GOT3 (cell line): ENCODE results near the gene MAPKAPK2.
A peak's percentile ranks its signal among the peaks of the same experiment; 100 is the strongest.

Source experiments
- DNase-seq: peaks from one replicate; lab custom pipeline; 2025; ENCODE audit warnings: mixed read lengths; lab: John Stamatoyannopoulos, UW

MAPKAPK2 gene

DNA sequence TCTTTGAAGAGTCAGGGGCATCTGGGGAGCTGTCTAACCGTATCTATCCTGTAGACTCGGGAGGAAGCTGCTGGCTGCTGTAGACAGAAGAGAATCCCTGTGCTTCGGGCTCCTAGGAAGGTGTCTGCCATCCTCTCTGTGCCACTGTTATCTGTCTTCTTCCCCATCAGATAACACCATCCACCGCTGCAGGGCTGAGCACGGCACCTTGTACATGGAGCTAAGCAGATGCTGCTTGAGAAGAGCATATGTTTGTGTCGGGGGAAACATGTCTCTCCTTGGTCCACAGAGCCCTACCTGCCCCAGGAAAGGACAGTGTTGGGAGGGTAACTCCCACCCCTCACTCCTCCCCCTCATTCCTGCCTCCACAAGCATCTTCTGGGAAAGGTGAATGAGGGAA is 1.4 kb upstream of the MAPKAPK2 start:
- no peak for DNase-seq

DNA sequence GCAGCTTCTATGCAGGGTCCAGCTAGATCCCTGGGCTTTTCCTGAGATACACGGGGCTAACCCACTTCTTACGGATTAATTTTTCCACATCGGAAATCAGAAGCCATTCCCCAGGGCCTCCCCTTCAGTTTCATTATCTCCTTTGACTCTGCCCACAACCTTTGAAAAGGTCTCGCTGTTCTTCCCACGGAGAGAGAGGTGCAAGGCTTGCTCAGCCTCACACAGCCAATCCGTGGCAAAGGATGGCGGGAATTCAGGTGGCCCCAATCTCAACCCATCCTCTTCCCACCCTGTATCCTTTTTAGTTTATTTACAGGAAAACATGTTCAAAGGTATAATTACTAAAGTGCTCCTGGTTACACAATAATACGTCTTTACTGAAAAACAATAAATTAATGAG is 702 bp upstream of the MAPKAPK2 start:
- DNase-seq, result no peak

DNA sequence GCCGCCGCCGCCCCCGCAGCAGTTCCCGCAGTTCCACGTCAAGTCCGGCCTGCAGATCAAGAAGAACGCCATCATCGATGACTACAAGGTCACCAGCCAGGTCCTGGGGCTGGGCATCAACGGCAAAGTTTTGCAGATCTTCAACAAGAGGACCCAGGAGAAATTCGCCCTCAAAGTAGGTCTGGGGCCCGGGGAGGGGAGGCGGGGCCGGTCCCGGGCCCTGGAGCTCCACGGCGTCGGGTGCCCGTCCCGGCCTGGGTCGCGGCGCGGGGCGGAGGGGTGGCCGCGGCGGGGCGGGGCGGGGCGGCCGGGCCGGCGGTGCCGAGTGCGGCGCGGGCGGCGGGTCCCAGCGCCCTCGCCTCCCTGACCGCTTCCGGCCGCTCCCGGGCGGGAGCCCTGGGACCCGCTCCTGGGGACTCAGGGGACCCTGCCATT is 646 bp downstream of the MAPKAPK2 start:
- DNase-seq, result no peak

DNA sequence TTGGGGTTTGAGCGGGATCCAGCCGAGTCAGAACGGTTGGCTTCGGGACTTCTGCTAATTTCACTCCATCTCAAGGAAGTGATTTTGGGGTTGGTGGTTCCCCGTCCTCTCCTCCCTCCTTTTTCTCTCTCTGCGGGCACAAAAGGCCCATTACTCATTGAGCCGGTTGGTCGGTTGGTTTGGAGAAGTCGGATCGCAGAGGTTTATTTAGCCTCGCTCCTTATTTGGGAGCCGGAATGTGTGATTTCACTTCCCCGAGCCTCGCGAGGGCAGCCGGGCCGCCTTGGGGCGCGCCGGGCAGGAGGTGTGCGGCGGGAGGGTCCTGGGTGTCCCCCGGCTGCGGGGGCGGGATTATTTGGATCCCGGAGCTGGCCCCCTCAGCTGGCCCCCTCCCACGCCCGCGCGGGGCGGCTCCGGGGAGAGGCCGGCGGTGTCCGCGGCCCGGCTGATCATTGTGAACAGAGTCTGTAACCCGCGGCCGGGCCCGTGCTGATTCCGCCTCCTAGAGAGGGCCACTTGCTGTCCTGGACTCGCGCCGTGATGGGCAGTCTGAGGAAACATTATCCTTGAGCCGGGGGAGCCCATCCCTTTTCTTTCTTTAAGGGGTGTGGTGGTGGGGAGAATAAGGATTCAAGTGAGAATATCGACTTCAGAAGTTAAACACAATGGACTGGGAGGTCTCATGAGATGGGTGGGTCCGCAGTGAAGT is 1.2 kb downstream of the MAPKAPK2 start:
- DNase-seq, result no peak

DNA sequence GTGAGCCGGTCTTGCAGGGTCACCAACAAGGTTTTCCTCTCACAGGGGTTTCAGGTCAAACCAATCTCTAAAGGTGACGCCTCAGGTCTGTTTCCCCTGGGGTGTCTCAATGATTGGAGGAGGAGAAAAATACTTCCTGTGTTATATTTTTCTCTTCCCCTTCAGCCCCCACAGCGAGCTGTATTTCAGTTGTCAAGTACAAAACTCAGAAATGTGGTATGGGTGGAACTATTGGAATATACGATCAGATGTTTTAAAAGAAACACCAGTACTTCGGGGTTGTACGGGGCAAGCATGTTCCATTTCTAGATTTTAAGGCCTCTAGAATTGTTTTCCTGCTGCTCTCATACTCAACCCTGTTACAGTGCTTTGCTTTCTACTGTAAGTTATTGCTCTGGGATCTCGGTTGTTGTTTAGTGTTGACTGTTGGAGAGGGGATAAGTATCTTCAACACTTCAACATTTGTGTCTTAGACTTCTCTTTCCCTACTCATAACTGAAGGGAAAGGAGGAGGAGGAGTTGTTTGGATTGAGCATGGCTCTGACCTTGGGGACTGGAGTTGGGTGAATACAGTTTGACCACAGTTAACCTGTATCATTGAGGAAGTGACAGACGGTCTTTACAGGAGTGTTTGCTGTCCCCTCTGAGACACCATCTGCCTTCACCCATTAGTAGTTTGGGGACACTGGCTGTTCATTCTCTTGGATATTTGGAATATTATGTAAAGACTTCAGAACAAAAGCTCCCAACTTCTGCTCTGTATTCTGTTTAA is 2.0 kb downstream of the MAPKAPK2 start:
- DNase-seq, result no peak

DNA sequence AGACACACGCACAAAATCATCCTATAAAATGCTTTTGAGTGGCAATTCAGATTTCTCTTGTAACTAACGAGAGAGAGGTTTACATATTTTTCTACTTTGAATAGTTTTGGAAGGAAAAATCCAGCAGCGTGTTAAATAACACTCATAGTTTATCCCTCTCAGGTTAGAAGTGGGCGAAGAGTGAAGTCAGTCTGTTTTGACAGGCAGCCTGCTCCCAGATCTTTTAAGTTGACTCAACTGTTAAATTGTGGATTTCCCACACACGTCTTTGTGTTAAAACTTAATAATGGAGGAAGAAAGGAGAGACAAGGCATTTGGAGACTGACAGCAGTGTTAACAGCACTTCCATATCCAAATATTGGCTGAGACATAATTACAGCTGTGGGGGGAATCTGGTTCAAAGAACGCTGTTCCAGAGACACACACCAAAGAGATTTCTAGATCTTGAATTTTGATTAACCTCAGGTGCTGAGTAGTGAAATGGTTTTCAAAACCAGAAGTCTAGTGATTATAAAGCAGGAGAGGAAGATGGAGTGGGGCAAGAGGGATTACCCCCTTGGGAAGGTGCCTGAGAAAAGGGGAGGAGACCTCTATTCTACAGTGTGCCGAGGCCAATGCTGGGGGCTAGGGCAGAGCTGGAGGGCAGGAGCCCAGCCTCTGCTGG is 2.7 kb downstream of the MAPKAPK2 start:
- no peak for DNase-seq

DNA sequence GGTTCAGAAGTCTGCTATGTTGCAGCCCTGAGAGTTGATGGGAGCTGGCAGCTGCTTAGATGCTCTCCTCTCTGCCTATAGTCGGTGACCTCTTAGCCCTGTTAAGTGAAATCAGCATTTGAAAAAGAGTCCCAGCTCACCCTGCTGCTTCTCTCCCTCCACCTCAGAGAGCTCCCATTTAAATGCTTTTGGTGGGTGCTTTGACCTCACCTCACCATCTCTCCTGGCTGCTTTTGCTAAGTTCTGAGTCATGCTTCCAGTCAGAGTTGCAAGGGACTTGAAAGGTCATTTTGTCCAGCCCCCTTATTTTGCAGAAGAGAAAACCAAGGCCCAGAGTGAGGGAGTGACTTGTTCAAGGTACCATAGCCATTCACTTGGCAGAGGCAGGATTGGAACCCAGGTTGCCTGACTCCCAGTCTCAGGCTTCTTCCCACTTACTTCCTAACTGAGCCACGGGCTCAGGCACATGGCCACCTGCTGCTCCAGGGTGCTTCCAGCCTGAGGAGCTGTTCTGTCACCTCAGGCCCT is 3.3 kb downstream of the MAPKAPK2 start:
- no peak for DNase-seq

DNA sequence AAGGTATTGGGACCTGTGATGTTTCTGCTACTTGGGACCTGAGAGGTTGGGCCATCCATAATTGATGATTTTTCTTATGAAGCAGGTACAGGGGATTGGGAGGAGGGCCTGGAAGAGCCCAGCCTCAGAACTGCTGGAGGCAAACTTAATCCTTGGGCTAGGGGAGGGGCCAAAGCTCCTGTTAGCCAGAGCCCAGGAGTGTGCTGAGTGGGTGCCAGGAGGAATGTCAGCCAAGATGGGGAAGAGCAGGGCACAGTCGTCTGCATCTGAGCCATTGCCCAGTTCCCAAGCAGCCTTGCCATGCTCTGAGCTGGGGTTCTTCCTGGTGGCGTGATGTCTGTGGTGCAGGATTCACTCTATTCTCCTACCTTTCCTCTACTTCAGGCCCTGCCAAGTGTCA is 5.8 kb downstream of the MAPKAPK2 start:
- no peak for DNase-seq

DNA sequence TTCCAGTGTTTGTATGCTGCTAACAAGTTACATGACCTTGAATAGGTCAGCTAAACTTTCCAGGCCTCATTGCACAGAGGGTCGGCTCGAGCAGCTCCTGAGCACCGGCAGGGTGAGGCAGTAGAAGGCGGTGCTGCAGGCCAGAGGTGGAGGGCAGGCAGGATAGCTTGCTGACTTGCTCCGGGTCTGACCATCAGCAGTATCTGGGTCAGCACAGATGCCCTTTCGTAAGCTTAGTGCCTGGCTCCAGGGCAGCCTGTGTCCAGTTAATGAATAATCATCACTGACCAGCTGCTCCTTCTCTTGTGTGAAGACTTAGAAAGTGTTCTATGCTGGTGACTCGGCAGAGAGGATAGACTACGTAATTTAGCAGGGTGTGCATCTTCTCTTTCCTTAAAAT is 6.9 kb downstream of the MAPKAPK2 start:
- no peak for DNase-seq

DNA sequence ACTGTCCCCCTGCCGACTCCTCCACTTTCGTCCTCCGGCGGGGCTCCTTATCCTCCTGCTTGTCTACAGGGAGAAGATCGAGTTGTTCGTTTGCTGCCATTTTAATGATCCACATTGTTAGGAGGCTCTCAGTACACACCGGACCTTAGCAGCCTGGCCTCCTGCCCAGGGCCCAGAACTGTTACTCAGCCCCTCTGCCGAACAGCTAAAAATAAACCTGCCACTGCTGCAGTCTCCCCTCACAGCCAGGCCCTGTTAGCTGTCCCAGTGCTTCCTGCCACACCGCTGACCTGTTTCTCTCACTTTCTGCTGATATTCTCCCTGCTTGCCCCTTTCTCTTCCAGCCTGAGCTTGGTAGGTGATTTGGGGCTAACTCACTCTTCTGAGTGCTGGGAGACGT is 8.3 kb downstream of the MAPKAPK2 start:
- DNase-seq, result no peak

DNA sequence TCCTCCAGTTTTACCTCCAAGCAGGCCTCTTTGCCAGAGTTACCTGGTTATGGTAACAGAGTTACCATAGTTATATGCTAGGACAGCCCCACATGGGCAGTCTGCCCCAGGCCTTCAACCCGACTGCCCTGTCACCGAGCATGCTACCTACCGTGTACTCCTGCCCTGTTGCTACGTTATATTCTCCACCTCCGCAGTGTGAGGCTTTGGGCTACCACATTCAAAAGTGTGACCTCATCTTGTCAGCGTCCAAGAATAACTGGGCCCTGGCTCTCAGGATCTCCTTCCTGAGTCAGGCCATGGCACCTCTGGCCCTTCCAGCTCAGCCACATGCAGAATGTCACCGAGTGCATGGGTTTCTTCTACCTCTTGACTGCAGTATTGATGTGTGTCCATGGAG is 8.9 kb downstream of the MAPKAPK2 start:
- peak; percentile 16 for DNase-seq

DNA sequence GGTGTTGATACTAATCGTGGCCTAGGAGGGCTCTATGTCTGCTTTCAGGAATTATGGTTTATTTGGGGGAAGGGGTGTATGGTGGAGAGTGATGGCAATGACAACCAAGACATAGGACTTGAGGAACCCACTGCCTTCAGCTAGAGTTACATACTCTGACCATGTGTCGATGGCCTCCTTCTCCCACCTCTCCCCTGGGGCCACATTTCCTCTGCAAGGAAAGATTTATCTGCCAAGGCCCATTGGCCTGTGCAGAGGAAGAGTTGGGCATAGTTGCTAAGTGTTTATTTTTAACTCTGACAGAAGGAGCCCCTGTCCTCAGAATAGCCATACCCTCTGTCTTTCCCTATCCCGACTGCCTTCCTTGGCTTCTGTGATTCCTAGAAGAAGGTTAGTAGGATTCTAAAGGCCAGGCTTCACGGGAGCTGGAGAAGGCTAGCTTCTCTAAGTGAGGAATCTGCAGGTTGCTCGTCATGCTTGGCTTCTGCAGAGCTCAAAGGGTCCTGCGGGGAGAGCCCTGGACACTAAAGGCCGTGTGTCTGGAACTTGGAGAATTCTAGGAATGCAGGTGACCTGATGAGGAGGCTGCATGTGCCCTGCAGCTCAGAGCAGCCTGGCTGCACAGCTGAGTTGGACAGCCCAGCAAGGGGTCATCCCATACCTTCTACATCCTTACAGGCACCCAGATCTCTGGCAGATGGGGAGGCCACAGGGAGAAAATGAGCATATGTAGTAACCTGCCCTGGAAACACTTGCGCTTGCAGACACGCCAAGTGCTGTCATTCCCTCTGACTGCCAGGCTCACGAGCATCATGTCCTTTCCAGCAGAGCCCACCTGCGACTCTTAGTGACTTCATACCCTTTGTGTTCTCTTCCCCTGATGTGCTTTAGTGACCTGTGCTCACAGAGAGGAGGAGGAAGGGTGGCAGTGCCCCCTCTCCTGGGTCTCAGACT is 9.7 kb downstream of the MAPKAPK2 start:
- DNase-seq, result no peak

DNA sequence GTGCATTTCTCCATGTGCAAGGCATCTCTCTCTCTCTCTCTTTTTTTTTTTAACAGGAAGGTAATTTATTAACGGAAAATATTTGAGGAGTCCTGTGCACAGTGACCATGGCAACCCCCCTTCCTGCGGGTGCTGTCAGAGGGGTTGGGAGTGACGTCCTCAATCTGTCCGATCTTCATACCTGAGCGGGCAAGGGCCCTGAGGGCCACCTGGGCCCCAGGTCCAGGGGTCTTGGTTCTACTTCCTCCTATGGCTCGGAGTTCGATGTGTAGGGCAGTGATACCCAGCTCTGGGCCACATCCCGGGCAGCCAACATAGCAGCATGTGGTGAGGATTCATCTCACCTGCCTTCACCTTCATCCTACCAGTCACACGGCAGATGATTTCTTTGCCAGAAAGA is 11.0 kb downstream of the MAPKAPK2 start:
- DNase-seq, result no peak

DNA sequence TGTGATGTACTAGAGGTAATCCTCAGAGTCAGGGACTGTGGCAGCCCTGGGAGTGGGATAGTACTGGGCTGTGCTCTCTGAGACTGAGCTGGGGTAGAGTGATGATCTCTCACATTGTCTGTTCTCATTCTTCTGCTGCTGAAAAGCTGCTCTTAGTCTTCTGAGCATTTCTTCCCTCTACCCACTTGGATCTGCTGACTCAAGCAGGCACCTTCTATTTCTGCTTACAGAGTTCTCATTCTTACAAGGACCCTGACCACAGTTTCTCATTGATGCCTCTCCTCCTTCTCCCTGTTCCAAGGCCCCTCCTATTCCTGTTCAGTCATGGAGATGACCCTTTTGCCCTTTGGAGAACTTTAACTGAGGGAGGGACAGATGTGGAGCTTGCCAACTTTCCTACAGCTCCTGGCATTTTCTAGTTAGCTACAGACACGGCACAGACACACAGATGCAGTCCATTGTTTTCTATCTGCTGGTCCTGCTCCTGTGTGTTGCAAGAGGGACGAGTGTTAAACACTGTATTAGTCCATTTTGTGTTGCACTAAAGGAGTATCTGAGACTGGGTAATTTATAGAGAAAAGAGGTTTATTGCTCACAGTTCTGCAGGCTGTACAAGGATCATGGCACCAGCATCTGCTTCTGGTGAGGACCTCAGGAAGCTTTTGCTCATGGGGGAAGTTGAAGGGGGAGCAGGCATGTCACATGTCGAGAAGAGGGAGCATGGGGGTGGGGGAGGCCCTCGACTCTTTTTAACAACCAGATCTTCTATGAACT is 12.3 kb downstream of the MAPKAPK2 start:
- no peak for DNase-seq

DNA sequence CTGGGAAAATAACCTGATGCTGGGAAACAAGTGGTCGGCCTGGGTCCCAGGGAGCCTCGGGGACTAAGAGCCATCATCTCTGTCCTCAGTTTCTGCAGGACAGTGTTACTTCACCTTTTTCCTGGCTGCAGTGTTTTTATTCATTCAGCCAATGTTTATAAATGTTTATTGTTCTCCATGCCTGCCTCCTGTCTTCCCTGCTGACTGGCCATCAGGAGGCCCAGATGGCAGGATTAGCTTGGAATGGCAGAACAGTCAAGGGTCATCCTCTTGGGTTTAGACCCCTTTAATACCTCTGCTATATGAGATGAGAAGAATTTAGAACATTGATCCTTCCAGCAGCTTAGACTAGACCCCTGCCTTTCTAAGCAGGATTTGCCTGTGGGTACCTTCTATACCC is 13.3 kb downstream of the MAPKAPK2 start:
- no peak for DNase-seq

DNA sequence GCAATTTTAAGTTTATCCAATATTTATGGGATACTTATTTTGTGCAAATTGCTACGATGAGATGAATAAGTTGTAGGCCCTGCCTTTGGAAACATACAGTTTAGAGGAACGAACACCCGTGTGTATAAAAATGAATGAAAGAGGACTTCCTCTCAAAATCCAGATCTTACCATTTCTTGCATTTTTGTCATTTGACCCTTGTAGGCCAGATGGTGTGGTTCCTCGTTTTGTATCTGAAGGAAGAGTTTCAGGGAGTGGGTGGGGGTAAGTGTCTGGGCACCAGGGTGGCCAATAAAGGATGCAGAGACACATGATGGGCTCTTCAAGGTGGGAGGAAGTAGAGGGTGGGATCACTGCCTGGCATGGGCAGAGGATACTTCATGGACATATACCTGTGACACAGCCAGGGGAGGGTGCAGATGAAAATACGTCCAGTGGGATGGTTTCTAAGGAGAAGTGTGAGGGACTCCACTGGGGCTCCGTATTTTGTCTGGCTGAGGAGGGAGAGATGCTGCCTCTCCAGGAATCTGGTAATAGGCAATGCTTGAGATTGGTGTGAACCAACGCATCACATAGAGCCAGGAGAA is 14.4 kb downstream of the MAPKAPK2 start:
- no peak for DNase-seq

DNA sequence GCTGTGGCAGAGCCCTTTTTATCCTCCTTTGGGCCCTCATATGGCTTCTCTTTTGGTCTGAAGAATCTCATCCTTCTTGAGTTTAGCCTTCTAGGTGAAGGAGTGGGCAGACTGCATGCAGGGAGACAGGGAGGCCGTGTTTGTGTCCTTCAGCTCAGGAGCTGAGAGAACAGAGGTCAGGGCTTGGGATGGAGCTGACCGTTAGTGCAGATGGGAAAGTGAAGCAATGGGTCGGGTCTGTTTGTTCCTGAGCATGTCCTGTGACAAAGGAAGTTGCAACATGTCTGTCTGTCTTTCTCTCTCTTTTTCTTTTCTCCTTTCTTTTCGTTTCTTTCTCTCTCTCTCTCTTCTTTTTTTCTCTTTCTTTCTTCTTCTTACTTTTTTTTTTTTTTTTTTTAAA is 14.9 kb downstream of the MAPKAPK2 start:
- no peak for DNase-seq

DNA sequence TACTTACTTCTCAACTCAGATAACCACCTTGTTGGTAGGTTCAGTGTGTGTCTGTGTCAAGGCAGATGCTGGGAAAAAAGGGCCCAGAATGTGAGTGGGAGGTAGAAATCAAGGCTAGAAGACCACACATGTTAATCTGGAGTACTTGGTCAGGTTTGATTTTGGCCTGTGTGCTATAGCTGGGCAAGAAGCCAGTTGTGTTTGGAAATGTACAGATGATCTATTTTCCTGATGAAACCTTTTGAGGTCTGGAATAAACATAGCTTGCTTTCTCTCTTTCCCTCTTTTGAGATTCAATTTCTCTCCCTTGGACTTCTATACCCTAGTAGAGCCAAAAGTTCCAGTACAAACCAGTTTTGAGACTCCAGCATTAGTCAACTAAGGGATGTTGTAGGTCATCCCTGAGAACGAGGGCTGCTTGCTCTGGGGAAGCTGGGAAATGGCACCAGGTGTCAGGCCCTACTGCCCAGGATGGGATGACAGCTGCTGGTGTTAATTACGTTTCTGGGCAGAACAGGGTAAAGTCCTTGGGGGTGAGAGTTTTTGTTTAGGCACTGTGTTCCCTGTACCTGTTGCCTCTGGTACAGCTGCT is 15.8 kb downstream of the MAPKAPK2 start:
- DNase-seq, result no peak

DNA sequence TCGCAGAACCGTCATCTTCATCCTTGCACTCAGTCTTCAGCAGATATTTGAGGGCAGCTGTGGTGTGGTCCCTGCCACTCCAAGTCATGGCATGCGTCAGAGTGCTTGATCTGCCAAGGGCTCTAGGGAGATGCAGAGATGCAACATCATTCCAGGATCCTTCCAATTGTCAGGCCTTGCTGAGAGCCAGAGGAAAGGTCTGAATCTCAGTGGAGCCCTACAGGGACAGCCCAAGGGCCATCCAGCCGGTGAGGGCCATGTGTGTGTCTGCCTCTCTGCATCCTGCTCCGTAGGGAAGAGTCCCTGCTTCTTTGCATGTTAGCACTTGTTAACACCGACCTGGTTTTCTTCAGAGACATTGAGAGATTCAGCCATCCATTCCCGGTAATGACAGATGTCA is 17.6 kb downstream of the MAPKAPK2 start:
- no peak for DNase-seq

DNA sequence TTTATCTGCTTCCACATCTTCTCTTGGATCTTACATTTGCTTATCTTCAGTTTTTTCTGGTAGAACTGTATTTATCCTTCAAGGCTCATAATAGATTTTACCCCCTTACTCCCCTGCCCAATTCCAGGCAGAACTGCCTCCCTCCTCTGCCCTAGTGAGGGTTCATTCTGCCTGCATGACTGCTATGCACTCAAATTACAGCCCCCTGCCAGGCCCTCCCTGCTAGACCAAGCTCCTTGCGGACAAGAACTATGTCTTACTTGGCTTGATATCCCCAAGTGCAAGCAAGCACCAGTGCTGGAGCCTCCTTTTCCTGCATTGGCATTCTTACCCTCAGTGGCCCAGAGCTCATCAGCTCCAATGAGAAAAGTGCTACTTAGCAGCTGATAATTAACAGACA is 18.1 kb downstream of the MAPKAPK2 start:
- DNase-seq, result no peak
